ENCODE results near the gene CORO2A.

DNA sequence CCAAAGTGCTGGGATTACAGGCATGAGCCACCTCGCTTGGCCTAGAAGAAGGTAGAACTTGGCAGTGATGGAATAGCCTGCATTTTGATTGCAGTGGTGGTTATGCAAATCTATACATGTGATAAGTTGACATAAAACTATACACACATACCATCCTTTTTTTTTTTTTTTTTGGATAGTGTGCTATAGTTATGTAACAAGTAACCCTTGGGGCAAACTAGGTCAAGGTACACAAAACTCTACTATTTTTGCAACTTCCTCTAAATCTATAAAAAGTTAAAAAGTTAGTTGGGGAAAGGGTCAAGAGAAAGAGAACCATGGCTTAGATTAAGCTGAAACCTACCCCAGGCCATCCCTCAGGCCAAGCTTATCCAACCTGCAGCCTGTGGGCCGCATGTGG lies 84.5 kb downstream of the CORO2A start:
- TF ChIP-seq, protein P1, sequence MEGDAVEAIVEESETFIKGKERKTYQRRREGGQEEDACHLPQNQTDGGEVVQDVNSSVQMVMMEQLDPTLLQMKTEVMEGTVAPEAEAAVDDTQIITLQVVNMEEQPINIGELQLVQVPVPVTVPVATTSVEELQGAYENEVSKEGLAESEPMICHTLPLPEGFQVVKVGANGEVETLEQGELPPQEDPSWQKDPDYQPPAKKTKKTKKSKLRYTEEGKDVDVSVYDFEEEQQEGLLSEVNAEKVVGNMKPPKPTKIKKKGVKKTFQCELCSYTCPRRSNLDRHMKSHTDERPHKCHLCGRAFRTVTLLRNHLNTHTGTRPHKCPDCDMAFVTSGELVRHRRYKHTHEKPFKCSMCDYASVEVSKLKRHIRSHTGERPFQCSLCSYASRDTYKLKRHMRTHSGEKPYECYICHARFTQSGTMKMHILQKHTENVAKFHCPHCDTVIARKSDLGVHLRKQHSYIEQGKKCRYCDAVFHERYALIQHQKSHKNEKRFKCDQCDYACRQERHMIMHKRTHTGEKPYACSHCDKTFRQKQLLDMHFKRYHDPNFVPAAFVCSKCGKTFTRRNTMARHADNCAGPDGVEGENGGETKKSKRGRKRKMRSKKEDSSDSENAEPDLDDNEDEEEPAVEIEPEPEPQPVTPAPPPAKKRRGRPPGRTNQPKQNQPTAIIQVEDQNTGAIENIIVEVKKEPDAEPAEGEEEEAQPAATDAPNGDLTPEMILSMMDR (IDR thresholded peaks at IDR 0.05 in 8 of 11, conservative IDR thresholded peaks at IDR 0.05 in 3 of 11) = no peak
- TF ChIP-seq POLR2AphosphoS5 (IDR thresholded peaks at IDR 0.05) = no peak
- TF ChIP-seq POLR2A (IDR thresholded peaks at IDR 0.05) = no peak

All from spleen (tissue), 7 donors.